BJ (cell line): ENCODE results near the gene PITX2. TPM values are rescaled to one million over a fixed set of nuclear protein-coding genes. Genes with fewer than 3 reads are reported as not detected.
A peak's percentile ranks its signal among the peaks of the same experiment; 100 is the strongest.

Experiments
- CTCF ChIA-PET: fragments of 350-600 bp; formaldehyde crosslinking; extraction: SDS; loops from one replicate; lab custom pipeline; 2021; ENCODE audit warnings: antibody characterized with exemption, inconsistent platforms; lab: Yijun Ruan, JAX
- POLR2A ChIA-PET: fragments of 300-600 bp; sonication (Branson Sonifier 250); formaldehyde crosslinking; extraction: SDS; loops from one replicate; lab custom pipeline; 2021; ENCODE audit warnings: antibody characterized with exemption; lab: Charles Lee
- DNase-seq: peaks from one replicate; pipeline ENCODE4 v3.0.0-alpha.2; 2011; ENCODE audit warnings: low read depth
- H3K27me3 ChIP-seq: 2 replicates; pipeline ENCODE4 v1.6.0; 2011; ENCODE audit warnings: low read length; ENCODE audit not compliant: control insufficient read depth, insufficient read depth
- H3K36me3 ChIP-seq: 2 replicates; pipeline ENCODE4 v1.5.1; 2011; ENCODE audit warnings: low read length; ENCODE audit not compliant: control insufficient read depth, insufficient read depth
- H3K4me3 ChIP-seq: 2 replicates; pipeline ENCODE4 v1.5.1; 2011; ENCODE audit warnings: low read depth, mild to moderate bottlenecking, control low read depth, low read length
- polyA plus RNA-seq: library from polyadenylated mRNA; depleted of rRNA; stranded (reverse); fragments of >200 nt; gene quantifications from 2 replicates; pipeline ENCODE4 v1.2.3, GENCODE V29; 2011
- TF ChIP-seq, protein P1 (sequence below): IDR thresholded peaks from 2 replicates; pipeline ENCODE4 v1.5.1; 2011; ENCODE audit warnings: low read depth, mild to moderate bottlenecking, control low read depth, inconsistent platforms, low read length, moderate library complexity; ENCODE audit not compliant: insufficient read depth

PITX2 gene
- polyA plus RNA-seq, 1 experiment = 1.1 TPM

DNA sequence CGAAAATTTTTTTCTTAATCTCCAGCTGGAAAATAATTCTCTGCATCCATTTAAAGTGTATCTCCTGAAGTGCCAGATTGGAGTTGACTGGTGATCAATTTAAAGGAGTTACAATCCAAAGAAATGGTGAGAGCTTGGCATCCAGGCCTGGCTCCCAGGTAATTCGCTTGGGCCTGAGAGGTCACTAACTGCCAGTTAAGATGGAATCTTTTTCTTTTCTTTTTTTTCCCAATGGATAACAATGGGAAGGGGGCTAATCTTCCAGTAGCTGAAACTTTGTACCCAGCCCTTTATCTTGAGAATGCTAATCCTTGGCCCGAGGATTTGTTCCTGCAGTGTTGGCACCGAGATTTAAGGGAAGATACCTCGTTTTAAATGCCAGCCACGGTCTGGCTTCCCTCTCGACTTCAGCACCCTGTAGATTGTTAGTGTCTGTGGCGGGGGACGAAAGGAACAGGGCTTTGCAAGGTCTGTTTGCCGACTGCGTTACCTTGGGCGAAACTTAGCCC, 13.3 kb upstream of the PITX2 start:
- Histone ChIP-seq H3K4me3 (peak overlapping the region; percentile 34), H3K36me3 (no peaks in the 10 kb centered on the region), H3K27me3 (peaks cover 55% of the 10 kb centered on the region)
- CTCF ChIA-PET = no interaction called here
- TF ChIP-seq, protein P1, sequence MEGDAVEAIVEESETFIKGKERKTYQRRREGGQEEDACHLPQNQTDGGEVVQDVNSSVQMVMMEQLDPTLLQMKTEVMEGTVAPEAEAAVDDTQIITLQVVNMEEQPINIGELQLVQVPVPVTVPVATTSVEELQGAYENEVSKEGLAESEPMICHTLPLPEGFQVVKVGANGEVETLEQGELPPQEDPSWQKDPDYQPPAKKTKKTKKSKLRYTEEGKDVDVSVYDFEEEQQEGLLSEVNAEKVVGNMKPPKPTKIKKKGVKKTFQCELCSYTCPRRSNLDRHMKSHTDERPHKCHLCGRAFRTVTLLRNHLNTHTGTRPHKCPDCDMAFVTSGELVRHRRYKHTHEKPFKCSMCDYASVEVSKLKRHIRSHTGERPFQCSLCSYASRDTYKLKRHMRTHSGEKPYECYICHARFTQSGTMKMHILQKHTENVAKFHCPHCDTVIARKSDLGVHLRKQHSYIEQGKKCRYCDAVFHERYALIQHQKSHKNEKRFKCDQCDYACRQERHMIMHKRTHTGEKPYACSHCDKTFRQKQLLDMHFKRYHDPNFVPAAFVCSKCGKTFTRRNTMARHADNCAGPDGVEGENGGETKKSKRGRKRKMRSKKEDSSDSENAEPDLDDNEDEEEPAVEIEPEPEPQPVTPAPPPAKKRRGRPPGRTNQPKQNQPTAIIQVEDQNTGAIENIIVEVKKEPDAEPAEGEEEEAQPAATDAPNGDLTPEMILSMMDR = no peak
- POLR2A ChIA-PET = no interaction called here
- no peak for DNase-seq

DNA sequence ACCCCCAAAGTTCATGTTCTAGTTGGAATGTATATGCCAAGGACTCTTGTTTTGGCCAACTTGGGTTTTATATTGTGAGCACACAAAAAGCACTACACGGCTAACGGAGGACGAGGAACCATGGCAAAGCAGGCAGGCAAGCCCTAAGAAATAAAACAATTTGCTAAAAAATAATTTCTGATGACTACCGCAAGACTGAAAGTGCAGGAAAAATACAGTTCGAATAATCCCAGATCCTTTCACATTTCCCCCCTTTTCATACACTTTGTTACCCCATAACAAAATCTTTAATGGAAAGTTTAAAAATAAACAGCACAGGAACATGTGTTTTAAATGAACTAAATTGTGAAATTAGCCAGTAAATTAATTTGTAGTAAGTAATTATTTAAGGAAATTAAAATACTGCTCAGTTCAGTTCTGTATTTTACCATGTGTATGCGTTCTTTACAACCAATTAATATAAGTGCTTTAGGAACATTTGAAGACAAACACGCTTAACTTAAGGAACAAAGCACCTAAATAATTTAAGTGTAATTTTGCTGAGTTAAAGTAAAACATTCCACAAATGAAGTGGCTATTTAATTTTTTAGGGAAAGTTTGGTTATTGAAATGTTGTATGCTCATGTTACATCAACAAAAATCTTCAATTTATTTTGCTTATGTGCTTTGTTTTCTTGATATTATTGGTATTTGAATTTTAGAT, 12.4 kb upstream of the PITX2 start:
- Histone ChIP-seq H3K36me3 (no peaks in the 10 kb centered on the region), H3K4me3 (no peak overlapping the region), H3K27me3 (peaks cover 54% of the 10 kb centered on the region)
- DNase-seq = no peak
- TF ChIP-seq, protein P1 = no peak
- ChIA-PET POLR2A (no interaction called here), CTCF (no interaction called here)

DNA sequence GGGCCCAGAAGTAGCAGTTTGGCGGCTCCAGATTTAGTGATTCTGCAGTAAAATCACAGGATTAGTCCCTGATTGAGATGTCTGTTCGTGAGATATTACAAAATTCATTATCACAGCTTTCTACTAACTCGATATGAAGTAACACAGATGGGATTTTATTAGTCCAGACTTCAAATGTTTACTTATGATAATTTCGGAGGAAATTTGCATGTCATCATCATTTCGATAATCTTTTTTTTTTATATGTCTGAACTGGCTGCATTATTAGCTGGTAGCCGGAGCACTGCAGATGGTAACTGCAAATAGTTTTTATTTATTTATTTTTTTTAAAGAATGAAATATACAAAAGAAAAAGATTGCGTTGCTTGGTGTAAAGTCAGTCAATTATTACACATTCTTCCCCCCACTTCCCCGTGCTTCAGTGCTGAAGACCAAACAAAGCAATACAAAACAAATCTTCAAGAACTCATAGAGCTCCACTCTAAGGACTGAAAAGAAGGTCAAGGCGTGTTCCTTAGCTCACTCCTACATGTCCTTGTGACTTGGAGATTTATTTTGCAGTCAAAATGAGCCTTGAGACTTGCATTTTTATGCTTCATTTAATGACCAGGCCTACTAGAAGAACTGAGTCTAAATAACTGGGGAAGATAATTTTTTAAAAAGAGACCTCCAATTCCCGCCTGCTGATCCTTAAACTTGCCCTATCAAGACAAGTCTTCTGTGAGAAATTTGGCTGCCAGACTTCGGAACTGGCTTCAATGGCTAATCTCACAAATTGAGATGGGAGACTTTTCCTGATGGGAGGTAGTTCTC, 11.7 kb upstream of the PITX2 start:
- Histone ChIP-seq H3K27me3 (peaks cover 57% of the 10 kb centered on the region), H3K4me3 (no peak overlapping the region), H3K36me3 (no peaks in the 10 kb centered on the region)
- ChIA-PET CTCF (interaction anchor here (2.5 kb wide), 1 partner anchor 336 kb away, joined by 8 read pairs; no protein-coding TSS in a partner anchor), POLR2A (no interaction called here)
- TF ChIP-seq, protein P1 = no peak
- no peak for DNase-seq

DNA sequence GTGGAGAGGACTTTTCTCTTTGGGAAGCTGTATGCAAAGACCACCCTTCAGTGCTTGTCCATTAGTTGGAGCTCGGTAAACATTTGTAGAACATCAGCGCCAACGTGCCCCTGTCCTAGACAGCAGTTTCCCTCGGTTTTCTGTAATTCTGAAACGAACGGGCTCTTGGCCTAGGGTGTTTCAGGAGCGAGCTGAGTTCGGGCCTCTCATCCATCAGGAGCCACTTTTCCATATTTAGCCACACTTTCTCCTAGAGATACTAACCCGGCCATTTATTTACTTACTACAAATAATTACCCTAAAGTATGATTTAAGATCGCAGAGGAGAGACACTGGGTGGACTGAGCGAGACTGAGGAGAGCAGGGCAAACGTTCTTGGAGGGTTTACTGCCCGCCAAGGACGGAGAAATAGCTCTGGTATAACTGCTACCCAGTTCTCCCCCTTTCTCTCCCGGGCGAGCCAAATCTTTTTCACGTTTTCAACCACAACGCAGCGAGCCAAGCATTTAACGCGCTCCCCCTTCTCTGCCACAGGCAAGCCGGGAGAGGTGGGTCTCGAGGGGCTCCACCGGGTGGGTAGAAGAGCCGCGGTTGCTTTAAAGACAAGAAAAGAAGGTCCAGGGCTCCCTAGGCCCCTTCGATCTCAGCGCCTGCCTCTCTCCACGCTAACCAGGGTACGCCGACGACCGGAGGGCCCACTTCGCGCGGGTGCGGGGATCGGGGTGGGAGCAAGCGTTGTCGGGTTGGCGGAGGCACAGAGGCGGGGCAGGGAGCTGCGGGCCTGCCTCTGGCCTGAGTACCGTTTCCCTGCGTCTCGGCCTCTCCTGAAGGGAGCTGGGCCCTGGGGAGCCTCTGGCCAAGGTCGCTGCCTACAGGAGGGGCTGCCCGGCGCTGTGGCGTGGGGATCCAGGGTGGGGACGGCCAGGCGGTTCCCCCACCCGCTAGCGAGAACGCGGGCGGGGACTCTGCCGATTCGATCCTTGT, 10.8 kb upstream of the PITX2 start:
- H3K36me3 ChIP-seq = no peaks in the 10 kb centered on the region
- CTCF ChIA-PET = interaction anchor here (0.9 to 2.5 kb wide), 3 partner anchors 337 to 999 kb away, joined by 3 to 8 read pairs (median 4); no protein-coding TSS in a partner anchor
- peaks cover 55% of the 10 kb centered on the region for H3K27me3 ChIP-seq
- TF ChIP-seq, protein P1 = no peak
- H3K4me3 ChIP-seq = no peak overlapping the region
- DNase-seq = no peak
- POLR2A ChIA-PET = no interaction called here
